Gastroesophageal sphincter (tissue), 3 donors: ENCODE data around the gene CFAP99.

ENCODE experiments used
- EP300 ChIP-seq: sonication (generic); formaldehyde crosslinking; IDR thresholded peaks from one replicate; pipeline ENCODE4 v1.6.1; 2017; ENCODE audit warnings: antibody characterized with exemption, mild to moderate bottlenecking
- POLR2A ChIP-seq, 2 donors: fragments of 450-650 bp; IDR thresholded peaks; one replicate each; pipeline ENCODE4 v1.6.1; 2017; ENCODE audit warnings: antibody characterized with exemption in 2 of 2, mild to moderate bottlenecking in 2 of 2, moderate library complexity in 1 of 2
- POLR2AphosphoS5 ChIP-seq: sonication (generic); formaldehyde crosslinking; IDR thresholded peaks from one replicate; pipeline ENCODE4 v1.6.1; 2017; ENCODE audit warnings: antibody characterized with exemption
- TF ChIP-seq, protein P1 (sequence below), 4 experiments: fragments of 200-600 bp in 2 of 4; fragments of 450-650 bp in 2 of 4; sonication (generic) in 1 of 4; IDR thresholded peaks; one replicate each; pipeline ENCODE4 v1.5.1; 2017 to 2019; ENCODE audit warnings: antibody characterized with exemption in 4 of 4, mild to moderate bottlenecking in 2 of 4, moderate library complexity in 2 of 4

DNA sequence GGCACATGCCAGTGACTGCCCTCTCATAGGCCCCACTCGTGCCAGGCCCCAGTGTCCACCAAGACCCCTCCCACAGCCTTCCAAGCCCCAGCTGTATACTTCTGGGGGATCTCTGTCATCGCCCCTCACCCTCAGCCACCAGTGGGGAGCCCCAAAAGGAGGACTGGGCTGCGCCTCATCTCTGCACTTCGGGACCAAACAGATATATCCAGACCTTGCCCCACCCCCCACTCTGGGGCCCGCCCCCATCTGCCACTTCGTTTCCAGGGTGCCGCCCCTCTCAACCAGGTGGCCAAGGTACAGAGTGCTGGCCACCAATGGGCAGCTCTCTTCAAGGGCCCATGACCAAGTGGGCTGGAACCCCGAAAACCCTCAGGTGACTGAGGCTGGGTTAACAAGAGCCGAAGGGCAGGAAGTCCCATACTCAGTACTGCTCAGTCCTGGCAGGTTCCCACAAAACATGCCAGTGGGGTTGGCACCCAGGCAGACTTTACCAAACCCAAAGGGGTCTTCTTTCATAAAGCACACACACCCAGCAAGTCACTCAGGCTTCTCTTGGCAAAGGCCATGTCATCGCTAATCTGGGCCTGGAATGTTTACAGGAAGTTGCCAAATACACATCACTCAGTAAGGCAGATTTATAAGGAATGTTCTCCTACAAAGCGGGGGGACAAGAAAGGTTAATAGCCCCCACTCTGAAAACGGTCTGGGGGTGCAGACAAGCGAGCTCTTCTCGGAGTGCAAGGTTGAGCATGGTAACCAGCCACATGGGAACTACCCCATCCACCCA, 4.7 kb upstream of the CFAP99 start:
- TF ChIP-seq, protein P1, sequence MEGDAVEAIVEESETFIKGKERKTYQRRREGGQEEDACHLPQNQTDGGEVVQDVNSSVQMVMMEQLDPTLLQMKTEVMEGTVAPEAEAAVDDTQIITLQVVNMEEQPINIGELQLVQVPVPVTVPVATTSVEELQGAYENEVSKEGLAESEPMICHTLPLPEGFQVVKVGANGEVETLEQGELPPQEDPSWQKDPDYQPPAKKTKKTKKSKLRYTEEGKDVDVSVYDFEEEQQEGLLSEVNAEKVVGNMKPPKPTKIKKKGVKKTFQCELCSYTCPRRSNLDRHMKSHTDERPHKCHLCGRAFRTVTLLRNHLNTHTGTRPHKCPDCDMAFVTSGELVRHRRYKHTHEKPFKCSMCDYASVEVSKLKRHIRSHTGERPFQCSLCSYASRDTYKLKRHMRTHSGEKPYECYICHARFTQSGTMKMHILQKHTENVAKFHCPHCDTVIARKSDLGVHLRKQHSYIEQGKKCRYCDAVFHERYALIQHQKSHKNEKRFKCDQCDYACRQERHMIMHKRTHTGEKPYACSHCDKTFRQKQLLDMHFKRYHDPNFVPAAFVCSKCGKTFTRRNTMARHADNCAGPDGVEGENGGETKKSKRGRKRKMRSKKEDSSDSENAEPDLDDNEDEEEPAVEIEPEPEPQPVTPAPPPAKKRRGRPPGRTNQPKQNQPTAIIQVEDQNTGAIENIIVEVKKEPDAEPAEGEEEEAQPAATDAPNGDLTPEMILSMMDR (IDR thresholded peaks at IDR 0.05), result no peak
- TF ChIP-seq POLR2A (IDR thresholded peaks at IDR 0.05), result no peak
- no peak for TF ChIP-seq POLR2AphosphoS5
- TF ChIP-seq EP300, result no peak
